ENCODE results near the gene RHOU.

Gene RHOU

GRCh38 chr1:228742281-228742860 lies 7.1 kb downstream of the RHOU start:
- H3K9me3 ChIP-seq (ENCODE audit: insufficient read depth, low read length): no peaks in the 10 kb centered on the region
- no peak overlapping the region for H3K9ac ChIP-seq (ENCODE audit: low read length)
- H4K20me1 ChIP-seq (ENCODE audit: insufficient read depth, low read length): no peaks in the 10 kb centered on the region
- H3K4me2 ChIP-seq (ENCODE audit: low read length): no peak overlapping the region
- no peaks in the 10 kb centered on the region for H3K36me3 ChIP-seq (replicated peaks; ENCODE audit: low read depth, low read length)
- no peaks in the 10 kb centered on the region for H3K79me2 ChIP-seq (ENCODE audit: low read length)
- H3K27ac ChIP-seq (ENCODE audit: low read length): no peak overlapping the region
- TF ChIP-seq, protein P1, sequence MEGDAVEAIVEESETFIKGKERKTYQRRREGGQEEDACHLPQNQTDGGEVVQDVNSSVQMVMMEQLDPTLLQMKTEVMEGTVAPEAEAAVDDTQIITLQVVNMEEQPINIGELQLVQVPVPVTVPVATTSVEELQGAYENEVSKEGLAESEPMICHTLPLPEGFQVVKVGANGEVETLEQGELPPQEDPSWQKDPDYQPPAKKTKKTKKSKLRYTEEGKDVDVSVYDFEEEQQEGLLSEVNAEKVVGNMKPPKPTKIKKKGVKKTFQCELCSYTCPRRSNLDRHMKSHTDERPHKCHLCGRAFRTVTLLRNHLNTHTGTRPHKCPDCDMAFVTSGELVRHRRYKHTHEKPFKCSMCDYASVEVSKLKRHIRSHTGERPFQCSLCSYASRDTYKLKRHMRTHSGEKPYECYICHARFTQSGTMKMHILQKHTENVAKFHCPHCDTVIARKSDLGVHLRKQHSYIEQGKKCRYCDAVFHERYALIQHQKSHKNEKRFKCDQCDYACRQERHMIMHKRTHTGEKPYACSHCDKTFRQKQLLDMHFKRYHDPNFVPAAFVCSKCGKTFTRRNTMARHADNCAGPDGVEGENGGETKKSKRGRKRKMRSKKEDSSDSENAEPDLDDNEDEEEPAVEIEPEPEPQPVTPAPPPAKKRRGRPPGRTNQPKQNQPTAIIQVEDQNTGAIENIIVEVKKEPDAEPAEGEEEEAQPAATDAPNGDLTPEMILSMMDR (IDR thresholded peaks at IDR 0.05; ENCODE audit: low read depth, low read length): no peak
- no peak for TF ChIP-seq EZH2phosphoT487 (IDR thresholded peaks at IDR 0.05; ENCODE audit: low read depth)
- no peak overlapping the region for H3K4me3 ChIP-seq (ENCODE audit: low read length)
- H3K27me3 ChIP-seq (ENCODE audit: low read depth, low read length): 0 out of 2 replicates have a peak, but pooled peaks cover 21% of the 10 kb centered on the region
- no peaks in the 10 kb centered on the region for H3K4me1 ChIP-seq (ENCODE audit: low read length)
- no peak overlapping the region for H2AFZ ChIP-seq (ENCODE audit: low read depth, low read length)

GRCh38 chr1:228743405-228743804 lies 8.1 kb downstream of the RHOU start:
- Histone ChIP-seq H3K9me3 (ENCODE audit: insufficient read depth, low read length) (no peaks in the 10 kb centered on the region), H3K27ac (ENCODE audit: low read length) (no peak overlapping the region), H3K4me3 (ENCODE audit: low read length) (no peak overlapping the region), H3K79me2 (ENCODE audit: low read length) (no peaks in the 10 kb centered on the region), H4K20me1 (ENCODE audit: insufficient read depth, low read length) (no peaks in the 10 kb centered on the region), H3K27me3 (ENCODE audit: low read depth, low read length) (peaks cover 27% of the 10 kb centered on the region), H2AFZ (ENCODE audit: low read depth, low read length) (no peak overlapping the region), H3K9ac (ENCODE audit: low read length) (no peak overlapping the region), H3K36me3 (replicated peaks; ENCODE audit: low read depth, low read length) (no peaks in the 10 kb centered on the region), H3K4me1 (ENCODE audit: low read length) (peaks cover under 1% of the 10 kb centered on the region), H3K4me2 (ENCODE audit: low read length) (no peak overlapping the region)
- TF ChIP-seq, protein P1 (IDR thresholded peaks at IDR 0.05; ENCODE audit: low read depth, low read length): no peak

GRCh38 chr1:228744356-228744755 lies 9.1 kb downstream of the RHOU start:
- Histone ChIP-seq H3K9ac (ENCODE audit: low read length) (no peak overlapping the region), H3K27me3 (ENCODE audit: low read depth, low read length) (peaks cover 37% of the 10 kb centered on the region), H3K79me2 (ENCODE audit: low read length) (no peaks in the 10 kb centered on the region), H3K36me3 (replicated peaks; ENCODE audit: low read depth, low read length) (no peaks in the 10 kb centered on the region), H2AFZ (ENCODE audit: low read depth, low read length) (no peak overlapping the region), H4K20me1 (ENCODE audit: insufficient read depth, low read length) (no peaks in the 10 kb centered on the region), H3K9me3 (ENCODE audit: insufficient read depth, low read length) (no peaks in the 10 kb centered on the region), H3K4me2 (ENCODE audit: low read length) (no peak overlapping the region), H3K4me1 (ENCODE audit: low read length) (peaks cover 5% of the 10 kb centered on the region), H3K4me3 (ENCODE audit: low read length) (no peak overlapping the region), H3K27ac (ENCODE audit: low read length) (no peak overlapping the region)
- TF ChIP-seq, protein P1 (IDR thresholded peaks at IDR 0.05; ENCODE audit: low read depth, low read length): no peak
- TF ChIP-seq EZH2phosphoT487 (IDR thresholded peaks at IDR 0.05; ENCODE audit: low read depth): no peak

DNA sequence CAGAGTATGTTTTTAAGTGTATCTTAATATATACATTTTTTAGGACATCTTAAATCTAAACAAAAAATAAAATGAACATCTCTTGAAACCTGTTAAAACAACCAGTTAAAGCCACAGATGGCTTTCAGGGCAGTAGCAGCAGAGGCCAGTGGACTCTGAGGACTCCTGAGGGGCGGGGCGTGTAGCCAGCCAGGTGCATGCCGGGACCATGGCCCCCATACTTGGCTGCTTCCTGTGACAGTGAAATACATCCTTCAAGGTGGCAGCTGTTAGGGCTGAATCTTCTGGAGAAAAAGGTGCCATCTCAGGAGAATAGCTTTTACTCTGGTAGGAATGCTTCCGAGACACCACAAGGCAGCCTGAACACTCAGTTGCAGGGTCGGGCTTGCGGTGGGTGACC lies 9.6 kb downstream of the RHOU start:
- no peak overlapping the region for H3K4me2 ChIP-seq (ENCODE audit: low read length)
- H4K20me1 ChIP-seq (ENCODE audit: insufficient read depth, low read length): no peaks in the 10 kb centered on the region
- H3K36me3 ChIP-seq (replicated peaks; ENCODE audit: low read depth, low read length): no peaks in the 10 kb centered on the region
- H2AFZ ChIP-seq (ENCODE audit: low read depth, low read length): no peak overlapping the region
- H3K9me3 ChIP-seq (ENCODE audit: insufficient read depth, low read length): no peaks in the 10 kb centered on the region
- no peak overlapping the region for H3K27ac ChIP-seq (ENCODE audit: low read length)
- TF ChIP-seq, protein P1 (IDR thresholded peaks at IDR 0.05; ENCODE audit: low read depth, low read length): no peak
- TF ChIP-seq EZH2phosphoT487 (IDR thresholded peaks at IDR 0.05; ENCODE audit: low read depth): no peak
- H3K4me3 ChIP-seq (ENCODE audit: low read length): no peak overlapping the region
- no peak overlapping the region for H3K9ac ChIP-seq (ENCODE audit: low read length)
- no peaks in the 10 kb centered on the region for H3K79me2 ChIP-seq (ENCODE audit: low read length)
- H3K27me3 ChIP-seq (ENCODE audit: low read depth, low read length): peaks cover 43% of the 10 kb centered on the region
- peaks cover 5% of the 10 kb centered on the region for H3K4me1 ChIP-seq (ENCODE audit: low read length)

Data from OCI-LY3 (cell line).